Hematopoietic multipotent progenitor cell (in vitro differentiated cells): ENCODE measurements around the gene CHGA. TPM values are rescaled to one million over a fixed set of nuclear protein-coding genes. Genes with fewer than 3 reads are reported as not detected.
A peak's percentile ranks its signal among the peaks of the same experiment; 100 is the strongest.

Experiments
- DNase-seq, 3 donors: peaks; one replicate each; pipeline ENCODE4 v3.0.0-alpha.2; 2011 to 2015; ENCODE audit warnings: low read depth in 2 of 3, low spot score in 2 of 3
- total RNA-seq: library from RNA; depleted of rRNA; stranded (reverse); fragments of >200 nt; gene quantifications from one replicate; pipeline ENCODE4 v1.2.3, GENCODE V29; 2012

The CHGA gene
- total RNA-seq, 1 donor: not detected

DNA sequence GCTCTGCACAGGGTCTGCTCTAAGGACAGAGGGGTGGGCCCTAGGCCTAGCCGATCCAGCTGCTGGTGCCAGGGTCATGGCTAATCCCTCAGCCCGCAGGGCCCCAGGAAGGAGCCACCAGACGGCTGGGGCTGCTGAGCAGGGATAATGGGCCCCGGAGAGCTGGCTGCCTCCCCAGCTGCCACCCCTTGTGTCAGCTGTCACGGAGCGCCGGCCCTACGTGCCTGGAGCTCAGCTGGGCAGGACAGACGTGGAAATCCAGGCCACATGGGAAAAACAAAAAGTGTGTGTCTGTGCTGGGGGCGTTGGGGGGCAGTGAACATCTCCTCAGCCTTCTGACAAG is 36.2 kb downstream of the CHGA start:
- no peak for DNase-seq

DNA sequence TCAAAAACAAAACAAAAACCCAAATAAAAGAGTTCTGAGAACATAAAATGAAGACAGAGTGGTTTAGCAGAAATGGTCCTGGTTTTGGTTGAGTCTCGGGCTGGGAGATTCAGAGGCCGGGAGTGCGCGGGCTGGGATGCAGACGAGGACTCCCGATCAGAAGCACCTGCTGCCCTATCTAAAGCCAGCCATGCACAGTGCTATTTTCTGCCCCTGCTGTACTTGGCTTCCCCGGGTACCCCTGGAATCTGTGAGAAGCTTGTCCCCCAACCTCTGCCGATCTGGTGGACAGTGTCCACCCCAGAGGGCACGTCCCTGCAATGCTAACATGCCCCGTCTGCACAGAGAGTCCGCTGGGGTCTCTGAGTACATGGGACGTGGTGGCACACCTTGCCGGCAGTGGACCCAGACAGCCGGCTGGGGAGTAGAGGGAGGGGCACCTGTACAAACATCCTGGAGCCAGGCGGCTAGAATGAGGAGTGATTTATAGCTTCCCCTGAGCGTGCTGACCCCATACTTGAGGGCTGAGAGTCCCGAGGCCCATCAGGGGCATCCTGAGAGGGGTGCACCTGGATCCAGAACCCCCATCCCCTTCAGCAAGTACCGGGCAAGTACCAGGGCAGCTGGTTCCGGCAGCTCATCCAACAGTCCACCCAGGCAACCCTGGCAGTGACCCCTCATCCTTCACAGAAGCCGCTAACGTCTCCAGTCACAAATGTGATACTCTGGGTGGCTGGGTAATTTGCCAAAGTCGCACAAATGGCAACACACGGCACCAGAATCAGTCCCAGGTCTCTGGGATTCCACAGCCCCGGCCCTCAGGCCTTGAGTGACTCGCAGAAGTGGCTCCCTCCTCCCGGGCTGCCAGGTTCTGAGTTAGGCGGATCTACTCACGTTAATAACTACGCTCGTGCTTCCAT is 37.1 kb downstream of the CHGA start:
- no peak for DNase-seq

DNA sequence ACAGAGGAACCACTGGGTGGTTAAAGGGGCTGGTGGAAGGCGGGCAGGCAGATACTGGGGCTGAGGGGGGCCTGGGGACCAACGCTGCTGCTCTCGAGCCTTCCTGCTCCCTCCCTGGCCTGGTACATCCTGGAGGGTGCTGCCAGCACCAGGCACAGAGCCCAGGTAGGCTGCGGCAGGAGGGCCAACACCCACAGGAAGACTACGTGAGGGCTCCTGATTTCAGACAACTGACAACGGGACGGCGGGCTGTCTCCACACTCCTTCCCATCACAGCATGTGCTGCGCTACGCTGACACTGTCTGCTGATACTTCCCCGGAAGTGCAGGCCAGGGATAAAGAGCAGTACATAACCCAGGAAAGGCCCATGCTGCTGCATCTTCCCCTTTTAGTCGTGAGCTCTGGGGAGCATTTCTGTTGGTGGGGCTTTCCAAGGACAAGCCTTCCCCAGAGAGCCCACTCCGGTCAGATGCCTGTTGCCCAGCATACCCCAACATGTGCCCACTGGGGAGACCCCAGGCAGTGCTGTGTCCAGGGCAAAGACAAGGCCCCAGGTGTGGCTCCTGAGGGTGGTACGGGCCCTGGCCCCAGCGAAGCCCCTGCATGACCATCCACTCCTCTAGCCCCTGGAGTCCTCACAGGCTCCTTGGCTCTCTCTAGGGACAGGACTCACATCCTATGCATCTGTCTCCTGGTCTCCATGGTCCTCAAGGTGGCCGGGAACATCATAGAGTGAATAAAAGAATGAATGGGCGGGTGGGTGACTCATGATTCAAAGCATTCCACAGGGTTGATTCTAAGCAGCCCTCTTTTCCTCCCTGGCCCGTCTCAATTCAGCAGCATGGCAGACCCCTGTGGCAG is 38.0 kb downstream of the CHGA start:
- DNase-seq: no peak

DNA sequence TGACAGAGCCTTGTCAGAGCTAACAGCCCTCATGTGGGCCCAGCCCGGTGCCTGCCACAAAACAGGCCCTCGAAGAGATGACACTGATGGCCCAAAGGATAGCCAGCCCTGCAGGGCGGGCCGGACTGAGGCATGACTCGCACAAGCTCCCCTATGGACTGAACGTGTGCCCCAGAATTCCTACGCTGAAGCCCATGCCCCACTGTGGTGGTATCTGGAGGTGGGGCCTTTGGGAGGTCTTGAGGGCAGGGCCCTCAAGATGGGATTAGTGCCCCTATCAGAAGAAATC is 38.6 kb downstream of the CHGA start:
- no peak for DNase-seq

DNA sequence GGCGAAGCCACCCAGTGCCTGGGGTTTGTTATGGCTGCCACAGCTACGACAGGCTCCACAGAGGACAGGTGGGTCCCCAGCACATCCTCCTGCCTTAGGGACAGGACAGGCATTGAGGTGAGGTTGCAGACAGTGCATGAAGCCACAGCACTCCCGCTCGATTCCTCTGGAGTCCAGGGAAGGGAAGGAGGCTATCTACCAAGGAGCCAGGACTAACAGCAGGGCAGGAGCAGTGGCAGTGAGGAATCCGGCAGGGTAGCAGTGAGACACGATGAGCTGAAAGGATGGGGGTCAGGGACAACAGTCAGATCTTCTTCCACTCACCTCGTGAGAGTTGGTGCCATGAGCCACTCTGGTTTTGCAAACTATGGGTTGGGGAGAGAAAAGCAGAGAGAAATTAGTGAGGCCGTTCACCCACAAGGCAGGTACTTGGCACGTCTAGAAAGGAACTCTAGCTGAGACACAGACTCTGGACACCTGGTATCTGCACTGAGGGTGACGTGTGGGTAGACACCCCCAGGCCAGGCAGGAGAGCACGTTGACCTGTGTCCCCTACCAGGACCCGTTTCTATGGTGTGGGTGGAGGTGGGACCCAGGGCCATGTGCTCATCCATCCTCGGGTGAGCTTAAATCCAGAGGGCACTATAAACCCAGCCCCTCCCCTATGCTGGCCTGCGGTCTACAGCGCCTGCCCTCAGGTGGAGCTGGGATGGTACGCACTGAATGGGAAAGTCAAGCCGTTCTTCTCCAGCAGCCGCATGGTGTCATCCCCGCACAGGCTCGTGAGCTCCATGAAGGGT is 39.3 kb downstream of the CHGA start:
- no peak for DNase-seq

DNA sequence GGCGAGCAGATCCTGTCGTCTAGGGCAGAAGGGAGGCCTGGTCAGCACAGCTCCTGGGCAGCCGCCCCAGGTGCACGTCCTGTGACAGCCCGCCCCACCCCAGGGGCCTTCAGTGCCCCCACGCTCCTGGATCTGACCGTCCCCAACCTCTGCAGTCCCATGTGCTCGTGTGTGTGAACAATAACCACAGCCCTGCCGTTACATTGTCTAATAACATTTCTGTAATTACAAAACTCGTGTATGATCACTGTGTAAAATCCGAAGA is 39.8 kb downstream of the CHGA start:
- DNase-seq: no peak

DNA sequence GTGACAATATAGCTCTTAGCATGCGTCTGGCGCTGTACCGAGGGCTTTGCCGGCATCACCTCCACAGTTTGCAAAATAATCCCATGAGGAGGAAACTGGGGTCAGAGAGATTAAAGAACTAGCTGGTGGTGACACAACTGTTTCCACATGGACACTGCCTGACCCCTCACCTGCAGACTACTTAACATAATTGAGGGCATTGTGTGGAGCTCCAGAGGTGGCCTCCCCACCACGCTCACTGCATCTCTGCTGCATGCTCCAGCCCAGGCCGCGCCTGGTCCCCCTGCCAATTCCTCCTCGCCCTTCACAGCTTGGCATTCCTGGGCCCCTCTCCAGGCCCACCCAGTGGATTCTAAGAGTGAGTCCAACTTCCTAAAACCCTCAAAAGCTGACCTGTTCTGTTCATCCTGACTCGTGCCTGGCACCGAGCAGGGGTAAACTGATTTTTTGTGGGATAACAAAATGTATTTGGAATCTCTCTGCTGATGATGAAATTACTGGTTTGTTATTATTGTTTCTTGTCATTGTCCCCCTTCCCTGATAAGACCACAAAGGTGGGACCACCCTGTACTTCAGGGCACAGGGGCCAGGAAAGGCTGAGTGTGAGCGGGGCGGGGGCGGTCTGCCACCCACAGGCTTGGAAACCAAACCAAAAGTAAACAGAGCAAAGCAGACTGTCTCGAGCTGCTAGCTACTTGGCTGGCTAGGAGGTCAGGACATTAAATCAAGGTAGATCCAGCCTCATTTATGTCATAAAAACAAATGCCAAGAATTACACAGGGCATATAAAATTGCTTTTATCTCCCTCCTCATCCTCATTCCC is 40.6 kb downstream of the CHGA start:
- DNase-seq: no peak

DNA sequence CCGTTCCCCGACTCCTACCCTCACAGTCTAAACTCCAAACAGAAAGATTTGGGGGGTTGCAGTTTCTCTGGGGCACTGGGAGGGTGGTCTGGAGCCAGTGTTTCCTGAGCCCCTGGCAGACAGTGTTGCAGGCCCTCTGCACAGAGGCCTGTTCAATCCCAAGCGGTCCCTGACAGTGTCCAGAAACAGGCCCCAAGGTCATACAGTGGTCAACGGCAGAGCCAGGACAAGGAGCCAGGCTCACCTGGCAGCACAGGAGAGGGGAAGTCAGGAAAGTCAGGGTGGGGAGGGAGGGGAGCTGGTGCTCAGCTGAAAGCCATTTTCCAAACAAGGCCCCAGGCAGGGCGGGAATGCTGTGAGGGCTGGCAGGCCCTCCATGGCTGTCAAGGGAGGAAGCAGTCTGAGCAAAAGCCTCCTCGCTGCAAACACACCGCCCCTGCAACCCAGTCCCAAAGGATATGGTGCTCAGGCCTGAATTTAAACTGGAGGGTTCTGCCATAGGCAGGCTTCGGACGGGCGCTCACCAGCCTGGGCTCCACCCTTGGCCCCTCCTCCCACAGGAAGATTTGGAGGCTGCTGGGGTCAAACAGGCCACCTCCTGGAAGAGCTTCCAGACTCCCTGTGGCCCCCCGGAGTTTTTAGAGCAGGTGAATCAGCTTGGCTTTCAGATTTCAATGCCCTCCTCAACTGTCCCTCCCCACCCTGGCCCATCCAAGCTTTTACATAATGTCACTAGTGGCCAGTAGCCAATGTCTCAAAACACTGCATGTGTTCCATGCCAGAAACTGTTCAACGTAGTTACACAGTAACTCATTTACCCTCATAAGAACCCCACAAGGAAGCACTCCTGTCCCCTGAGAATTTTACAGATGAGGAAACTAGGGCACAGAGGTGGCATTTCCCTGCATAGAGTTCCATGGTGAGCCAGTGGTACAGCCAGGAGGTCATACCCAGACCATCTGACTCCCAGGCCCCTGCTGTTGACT is 41.5 kb downstream of the CHGA start:
- no peak for DNase-seq

DNA sequence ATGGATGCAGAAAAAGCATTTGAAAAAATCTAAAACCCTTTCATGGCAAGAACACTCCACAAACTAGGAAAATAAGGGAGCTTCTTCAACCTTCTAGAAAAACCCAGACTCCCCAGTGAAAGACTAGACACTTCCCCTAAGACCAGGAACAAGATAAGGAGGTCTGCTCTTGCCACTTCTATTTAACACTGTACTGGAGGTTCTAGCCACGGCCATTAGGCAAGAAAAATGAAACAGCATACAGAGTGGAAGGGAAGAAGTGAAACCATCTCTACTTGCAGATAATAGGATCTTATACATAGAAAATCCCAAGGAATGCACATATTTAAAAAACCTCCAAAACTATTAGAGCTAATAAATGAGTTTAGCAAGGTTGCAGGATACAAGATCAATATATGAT is 42.3 kb downstream of the CHGA start:
- no peak for DNase-seq

DNA sequence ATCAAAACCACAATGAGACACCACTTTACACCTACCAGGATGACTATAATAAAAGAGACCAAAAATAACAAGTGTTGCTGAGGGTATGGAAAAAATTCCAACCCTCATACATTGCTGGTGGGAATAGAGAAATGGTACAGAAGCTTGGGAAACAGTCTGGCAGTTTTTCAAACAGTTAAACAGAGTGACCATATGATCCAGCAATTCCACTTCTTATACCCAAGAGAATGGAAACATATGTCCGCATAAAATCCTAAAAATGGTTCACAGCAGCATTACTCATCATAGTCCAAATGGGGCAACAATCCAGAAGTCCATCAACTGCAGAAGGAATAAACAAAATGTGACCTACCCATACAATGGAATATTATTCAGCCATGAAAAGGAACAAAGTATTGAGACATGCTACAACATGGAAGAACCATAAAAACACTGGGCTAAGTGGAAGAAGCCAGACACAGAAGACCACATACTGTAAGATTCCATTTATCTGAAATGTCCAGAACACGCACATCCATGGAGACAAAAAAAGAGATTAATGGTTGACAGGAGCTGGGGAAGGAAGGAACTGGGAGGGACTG is 44.5 kb downstream of the CHGA start:
- no peak for DNase-seq

DNA sequence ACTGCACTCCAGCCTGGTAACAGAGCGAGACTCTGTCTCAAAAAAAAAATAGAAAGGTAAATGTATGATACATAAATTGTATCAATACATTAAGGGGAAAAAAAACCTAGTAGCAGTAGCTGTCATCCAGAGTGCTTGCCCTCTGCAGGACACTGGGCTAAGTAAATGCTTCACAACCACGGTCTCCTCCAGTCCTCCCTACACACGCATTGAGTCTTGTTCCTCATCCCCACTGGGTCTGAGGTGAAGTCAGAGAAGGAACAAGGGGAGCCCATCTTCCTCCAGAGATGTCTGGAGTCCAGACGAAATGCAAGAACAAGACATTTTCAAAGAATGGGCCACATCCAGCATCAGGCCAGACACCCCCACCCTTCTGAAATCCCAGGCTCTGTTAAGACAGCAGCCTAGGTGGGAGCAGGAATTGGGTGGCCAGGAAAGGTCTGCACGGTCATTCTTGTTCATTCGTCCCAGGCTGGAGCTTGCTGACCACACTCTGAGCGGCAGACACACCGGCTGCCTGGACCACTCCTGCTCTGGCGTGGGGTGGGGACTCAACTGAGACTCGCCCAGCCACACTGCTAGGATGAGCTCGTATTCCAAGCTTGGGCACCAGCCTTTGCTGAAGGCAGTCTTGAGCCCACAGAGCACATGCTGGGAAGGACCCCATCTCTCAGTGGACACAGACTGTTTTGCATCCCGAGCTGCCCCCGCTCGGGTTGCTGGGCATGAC is 45.5 kb downstream of the CHGA start:
- DNase-seq: no peak

DNA sequence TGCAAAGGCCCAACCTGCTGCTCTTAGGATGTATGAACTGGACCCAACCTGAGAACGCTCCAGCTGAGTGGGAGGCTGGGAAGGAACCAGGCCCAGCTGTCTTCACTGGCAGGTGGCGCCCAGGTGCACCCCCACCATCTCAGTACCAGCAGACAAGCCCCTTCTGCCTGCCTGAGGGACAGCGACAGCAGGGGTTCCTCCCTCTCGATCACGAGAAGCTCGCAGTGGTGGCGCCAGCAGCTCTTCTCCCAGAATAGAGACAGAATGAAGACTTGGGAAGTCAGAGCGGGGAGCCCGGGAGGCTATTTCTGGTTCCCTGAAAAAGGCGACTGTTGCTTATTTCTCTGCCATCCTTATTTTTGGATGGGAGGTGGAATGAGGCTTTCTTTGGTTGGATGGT is 46.5 kb downstream of the CHGA start:
- DNase-seq: no peak

DNA sequence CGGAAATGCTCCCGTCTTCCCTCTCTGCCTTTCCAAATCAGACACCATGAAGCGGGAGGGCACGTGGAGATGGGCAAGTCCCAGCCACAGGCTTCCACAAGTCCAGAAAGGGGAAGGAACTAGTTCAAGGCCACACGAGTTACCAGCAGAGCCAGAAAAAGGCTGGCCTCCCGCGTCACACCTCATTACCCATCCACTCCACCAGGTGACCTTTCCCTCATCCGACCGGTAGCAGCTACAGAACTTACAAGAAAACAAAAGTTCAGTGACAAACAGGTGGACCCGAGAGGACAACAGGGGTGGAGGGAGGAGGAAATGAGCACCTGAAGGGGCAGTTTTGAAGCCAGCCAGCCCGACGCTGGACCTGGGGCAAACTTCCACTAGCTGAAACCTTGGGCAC is 46.9 kb downstream of the CHGA start:
- DNase-seq: no peak

DNA sequence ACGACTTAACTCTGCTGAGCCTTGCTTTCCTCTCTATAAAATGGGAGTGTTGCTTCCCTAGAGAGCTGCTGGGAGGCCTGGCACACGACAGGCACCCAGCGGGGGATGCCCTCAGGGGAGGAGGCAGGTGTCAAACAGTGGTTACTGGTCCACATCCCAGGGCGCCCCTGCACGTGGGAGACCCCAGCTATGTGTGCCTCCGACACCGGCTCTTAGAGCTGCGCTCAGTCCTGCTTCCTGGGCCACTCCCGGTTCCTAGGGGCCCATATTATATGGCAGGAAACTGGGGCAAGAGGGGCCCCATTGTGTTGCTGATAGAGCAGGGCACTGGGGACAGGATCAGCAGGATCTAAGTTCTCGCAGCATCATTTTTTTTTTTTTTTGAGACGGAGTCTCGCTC is 47.3 kb downstream of the CHGA start:
- no peak for DNase-seq

DNA sequence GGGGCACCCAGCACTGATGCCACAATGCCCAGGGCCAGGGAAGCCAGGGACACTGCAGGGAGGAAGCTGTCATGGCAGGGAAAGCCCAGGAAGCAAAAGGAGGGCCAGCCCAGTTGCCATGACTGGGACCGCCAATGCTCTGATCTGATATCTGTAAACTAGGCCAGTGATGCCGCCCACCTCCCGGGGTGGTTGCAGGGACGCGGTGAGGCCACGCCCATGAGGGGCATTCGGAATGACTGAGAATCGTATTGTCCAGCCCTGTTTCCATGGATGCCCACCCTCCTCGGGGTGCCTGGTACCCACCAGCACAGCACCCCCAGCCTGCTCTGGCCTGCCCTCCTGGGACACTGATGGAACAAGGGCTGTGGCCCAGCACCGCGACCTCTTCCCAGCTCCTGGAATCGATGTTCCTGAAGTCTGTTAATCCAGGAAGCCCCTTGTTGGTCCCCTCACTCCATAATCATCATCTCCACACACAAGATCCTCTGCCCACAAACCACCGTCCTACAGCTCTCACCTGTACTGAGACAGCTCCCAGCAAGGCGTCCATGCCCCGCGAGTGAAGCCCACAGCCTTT is 48.7 kb downstream of the CHGA start:
- no peak for DNase-seq

DNA sequence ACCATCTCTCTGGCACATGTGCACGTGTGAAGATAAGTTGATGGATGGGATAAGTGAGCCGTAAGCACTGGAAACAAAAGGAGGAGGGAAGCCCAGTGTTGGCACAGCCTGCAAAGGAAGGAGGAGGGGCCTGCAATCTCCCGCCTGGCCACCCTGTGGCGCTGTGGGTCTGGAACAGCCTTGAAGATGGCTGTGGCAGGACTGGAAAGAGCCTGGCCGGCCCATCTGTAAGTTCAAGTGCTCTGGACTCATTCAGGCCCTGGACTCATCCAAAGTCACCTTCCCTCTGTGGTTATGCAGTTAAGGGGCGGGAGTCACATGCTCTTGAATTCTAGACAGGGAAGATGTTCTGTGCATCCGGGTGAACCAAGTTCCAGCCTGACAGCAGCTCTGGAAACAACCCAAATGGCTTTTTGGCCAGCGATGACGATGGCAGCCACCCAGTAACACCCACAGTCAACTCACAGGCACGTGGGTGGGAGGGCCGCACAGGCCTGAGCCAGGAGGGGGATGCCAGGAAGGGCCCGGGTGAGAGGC is 50.4 kb downstream of the CHGA start:
- peak in 2 of 3 donors; percentile 3 to 22 for DNase-seq

DNA sequence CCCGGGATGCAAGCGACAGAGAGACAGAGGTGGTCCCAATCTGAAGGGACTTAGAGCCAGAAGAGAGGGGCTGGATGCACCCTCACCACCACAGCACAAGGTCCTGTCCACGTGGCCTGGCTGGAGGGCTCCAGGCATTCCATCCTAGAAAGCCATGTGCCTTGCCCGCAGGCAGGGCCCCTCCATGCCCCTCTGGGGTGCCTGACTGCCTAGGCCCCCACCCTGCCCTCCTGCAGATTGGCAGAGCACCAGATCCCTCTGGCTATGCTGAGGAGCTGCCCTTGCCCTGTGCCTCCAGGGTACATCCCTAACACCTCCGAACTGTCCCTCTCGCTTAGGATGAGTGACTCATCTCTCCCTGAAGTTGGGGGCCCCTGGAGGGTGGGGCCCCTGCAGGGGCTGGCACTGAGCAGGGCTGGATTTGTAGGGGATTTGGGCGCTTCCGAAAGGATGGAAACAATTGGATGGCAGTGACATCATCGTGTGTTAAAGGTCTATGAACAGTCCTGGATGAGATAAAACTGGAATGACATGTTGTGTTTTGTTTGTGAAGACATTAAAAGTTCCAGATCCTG is 50.9 kb downstream of the CHGA start:
- DNase-seq: no peak
